Vagina (tissue), 2 donors: ENCODE measurements around the gene COPA. TPM values are rescaled to one million over a fixed set of nuclear protein-coding genes. Genes with fewer than 3 reads are reported as not detected.

Experiments
- DNase-seq, 2 donors: peaks; one replicate each; pipeline ENCODE4 v3.0.0-alpha.2; 2017; ENCODE audit errors: extremely low spot score in 2 of 2
- H3K27ac ChIP-seq: fragments of 200-600 bp; sonication (generic); one replicate; pipeline ENCODE4 v1.5.1; 2019
- H3K27me3 ChIP-seq: fragments of 200-600 bp; sonication (generic); one replicate; pipeline ENCODE4 v1.5.1; 2019
- H3K36me3 ChIP-seq, 2 donors: fragments of 200-600 bp; sonication (generic); one replicate each; pipeline ENCODE4 v1.5.1; 2017 to 2019
- H3K4me1 ChIP-seq: fragments of 200-600 bp; sonication (generic); one replicate; pipeline ENCODE4 v1.5.1; 2019
- H3K4me3 ChIP-seq, 2 donors: fragments of 200-600 bp; sonication (generic); 1 replicate in 1 of 2; 2 replicates in 1 of 2; pipeline ENCODE4 v1.5.1; 2016 to 2019
- H3K9me3 ChIP-seq: fragments of 200-600 bp; sonication (generic); one replicate; pipeline ENCODE4 v1.5.1; 2019
- POLR2A ChIP-seq, 2 donors: fragments of 450-650 bp; IDR thresholded peaks; one replicate each; pipeline ENCODE4 v1.6.1; 2017; ENCODE audit warnings: antibody characterized with exemption in 2 of 2, mild to moderate bottlenecking in 2 of 2, moderate library complexity in 2 of 2
- POLR2AphosphoS5 ChIP-seq, 2 donors: sonication (generic); formaldehyde crosslinking; IDR thresholded peaks; one replicate each; pipeline ENCODE4 v1.9.0; 2017; ENCODE audit warnings: antibody characterized with exemption in 2 of 2, mild to moderate bottlenecking in 2 of 2, low read depth in 1 of 2; ENCODE audit not compliant: insufficient read depth in 1 of 2
- intact Hi-C: fragments of 100-400 bp; cut with DNase I; formaldehyde crosslinking; loops from one replicate; pipeline ENCODE4 v1.15.1; 2023
- total RNA-seq: library from RNA; depleted of rRNA; stranded (reverse); fragments of >200 nt; gene quantifications from one replicate; pipeline ENCODE4 v1.2.3, GENCODE V29; 2016
- TF ChIP-seq, protein P1 (sequence below), 3 experiments: fragments of 450-650 bp in 2 of 3; fragments of 200-600 bp in 1 of 3; sonication (generic) in 1 of 3; IDR thresholded peaks; one replicate each; pipeline ENCODE4 v1.5.1; 2017 to 2019; ENCODE audit warnings: antibody characterized with exemption in 3 of 3, mild to moderate bottlenecking in 2 of 3, moderate library complexity in 2 of 3

COPA gene
- total RNA-seq, 1 donor from 2014 or later: 106 TPM

DNA sequence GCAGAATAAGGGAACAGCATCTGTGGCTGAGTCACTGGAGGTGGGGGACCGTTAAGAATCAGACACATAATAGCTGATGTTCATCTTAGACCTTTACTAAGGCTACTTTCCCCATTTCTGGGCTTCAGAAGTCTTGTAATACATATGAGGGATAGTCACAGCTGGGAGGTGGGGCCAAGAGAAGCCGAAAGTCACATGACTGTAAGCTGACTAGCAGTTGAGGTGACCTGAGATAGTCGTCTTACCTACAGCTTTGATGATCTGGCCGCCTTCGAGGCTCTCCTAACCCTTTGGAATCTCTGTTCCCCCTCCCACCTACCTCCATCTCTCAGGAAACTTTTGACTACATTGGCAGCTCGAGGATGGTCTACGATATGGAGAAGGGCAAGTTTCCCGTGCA, 9.5 kb upstream of the COPA start:
- Histone ChIP-seq H3K9me3 (no peaks in the 10 kb centered on the region), H3K27me3 (no peaks in the 10 kb centered on the region), H3K27ac (no peak overlapping the region), H3K4me1 (no peaks in the 10 kb centered on the region), H3K4me3 (no peak overlapping the region), H3K36me3 (peaks cover 0 to 92% of the 10 kb centered on the region in 2 donors)
- intact Hi-C loops: no loop called here
- DNase-seq: no peak
- TF ChIP-seq POLR2AphosphoS5 (IDR thresholded peaks at IDR 0.05; ENCODE audit: insufficient read depth in 1 of 2, low read depth in 1 of 2): no peak
- TF ChIP-seq, protein P1, sequence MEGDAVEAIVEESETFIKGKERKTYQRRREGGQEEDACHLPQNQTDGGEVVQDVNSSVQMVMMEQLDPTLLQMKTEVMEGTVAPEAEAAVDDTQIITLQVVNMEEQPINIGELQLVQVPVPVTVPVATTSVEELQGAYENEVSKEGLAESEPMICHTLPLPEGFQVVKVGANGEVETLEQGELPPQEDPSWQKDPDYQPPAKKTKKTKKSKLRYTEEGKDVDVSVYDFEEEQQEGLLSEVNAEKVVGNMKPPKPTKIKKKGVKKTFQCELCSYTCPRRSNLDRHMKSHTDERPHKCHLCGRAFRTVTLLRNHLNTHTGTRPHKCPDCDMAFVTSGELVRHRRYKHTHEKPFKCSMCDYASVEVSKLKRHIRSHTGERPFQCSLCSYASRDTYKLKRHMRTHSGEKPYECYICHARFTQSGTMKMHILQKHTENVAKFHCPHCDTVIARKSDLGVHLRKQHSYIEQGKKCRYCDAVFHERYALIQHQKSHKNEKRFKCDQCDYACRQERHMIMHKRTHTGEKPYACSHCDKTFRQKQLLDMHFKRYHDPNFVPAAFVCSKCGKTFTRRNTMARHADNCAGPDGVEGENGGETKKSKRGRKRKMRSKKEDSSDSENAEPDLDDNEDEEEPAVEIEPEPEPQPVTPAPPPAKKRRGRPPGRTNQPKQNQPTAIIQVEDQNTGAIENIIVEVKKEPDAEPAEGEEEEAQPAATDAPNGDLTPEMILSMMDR (IDR thresholded peaks at IDR 0.05): no peak
- no peak for TF ChIP-seq POLR2A (IDR thresholded peaks at IDR 0.05)

DNA sequence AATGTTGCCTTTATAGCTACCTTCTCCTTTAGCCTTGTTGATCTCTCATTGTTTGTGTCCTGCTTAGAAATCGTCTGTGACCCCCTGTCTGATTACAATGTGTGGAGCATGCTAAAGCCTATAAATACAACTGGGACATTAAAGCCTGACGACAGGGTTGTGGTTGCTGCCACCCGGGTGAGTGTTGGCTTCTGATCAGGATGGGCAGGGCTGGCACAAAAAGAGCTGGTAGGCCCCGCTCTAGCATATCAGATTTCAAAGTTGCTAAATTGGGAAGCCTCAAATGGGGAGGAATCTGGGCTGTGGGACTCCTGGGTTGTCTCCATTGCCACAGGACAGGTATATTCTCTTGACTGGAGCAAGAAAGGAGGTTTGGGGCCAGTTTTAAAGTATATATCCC, 8.6 kb upstream of the COPA start:
- no peak for DNase-seq
- no peak overlapping the region for H3K27ac ChIP-seq
- H3K9me3 ChIP-seq: no peaks in the 10 kb centered on the region
- no peaks in the 10 kb centered on the region for H3K4me1 ChIP-seq
- no peak overlapping the region for H3K4me3 ChIP-seq
- H3K36me3 ChIP-seq: peaks cover 0 to 87% of the 10 kb centered on the region in 2 donors
- intact Hi-C loops: no loop called here
- H3K27me3 ChIP-seq: no peaks in the 10 kb centered on the region
- TF ChIP-seq POLR2AphosphoS5 (IDR thresholded peaks at IDR 0.05; ENCODE audit: insufficient read depth in 1 of 2, low read depth in 1 of 2) (no peak), POLR2A (IDR thresholded peaks at IDR 0.05) (no peak)
- TF ChIP-seq, protein P1 (IDR thresholded peaks at IDR 0.05): no peak

DNA sequence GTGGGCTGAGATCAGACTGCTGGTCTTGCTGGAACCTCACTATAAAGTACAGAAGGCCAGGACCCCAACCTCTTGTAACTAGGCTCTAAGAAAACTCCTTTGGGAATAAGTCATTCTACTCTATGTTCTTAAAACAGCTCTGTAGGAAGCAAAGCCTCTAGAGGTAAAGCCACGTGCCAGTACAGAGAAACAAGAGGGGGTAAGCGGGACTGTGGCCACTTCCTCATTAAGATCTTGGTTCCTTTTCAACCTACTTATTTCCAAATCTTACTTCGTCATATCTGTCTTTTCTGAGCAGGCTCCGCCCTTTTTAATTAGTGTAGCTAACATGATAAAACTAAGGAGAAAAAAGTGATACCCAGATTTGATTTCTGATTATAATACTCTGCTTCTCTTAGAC, 3.9 kb upstream of the COPA start:
- intact Hi-C loops: no loop called here
- Histone ChIP-seq H3K9me3 (no peaks in the 10 kb centered on the region), H3K4me3 (no peak overlapping the region), H3K4me1 (peaks cover 19% of the 10 kb centered on the region), H3K36me3 (peaks cover 0 to 47% of the 10 kb centered on the region in 2 donors), H3K27ac (no peak overlapping the region), H3K27me3 (no peaks in the 10 kb centered on the region)
- no peak for DNase-seq
- no peak for TF ChIP-seq POLR2AphosphoS5 (IDR thresholded peaks at IDR 0.05; ENCODE audit: insufficient read depth in 1 of 2, low read depth in 1 of 2)
- TF ChIP-seq, protein P1 (IDR thresholded peaks at IDR 0.05): no peak
- no peak for TF ChIP-seq POLR2A (IDR thresholded peaks at IDR 0.05)

DNA sequence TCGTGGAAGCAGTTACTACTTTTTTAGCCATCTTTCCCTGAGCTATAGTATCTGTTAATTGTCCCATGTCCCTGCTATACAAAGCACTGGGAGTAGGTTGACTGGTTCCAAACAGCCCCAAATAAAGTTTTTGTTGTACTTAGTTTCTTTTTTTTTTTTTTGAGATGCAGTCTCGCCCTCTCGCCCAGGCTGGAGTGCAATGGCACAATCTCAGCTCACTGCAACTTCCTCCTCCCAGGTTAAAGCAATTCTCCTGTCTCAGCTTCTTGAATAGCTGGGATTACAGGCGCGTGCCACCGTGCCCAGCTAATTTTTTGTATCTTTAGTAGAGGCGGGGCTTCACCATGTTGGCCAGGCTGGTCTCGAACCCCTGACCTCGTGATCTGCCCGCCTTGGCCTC, 3.4 kb upstream of the COPA start:
- Histone ChIP-seq H3K36me3 (peaks cover 0 to 42% of the 10 kb centered on the region in 2 donors), H3K4me3 (no peak overlapping the region), H3K27me3 (no peaks in the 10 kb centered on the region), H3K9me3 (no peaks in the 10 kb centered on the region), H3K4me1 (peaks cover 24% of the 10 kb centered on the region), H3K27ac (no peak overlapping the region)
- intact Hi-C loops: no loop called here
- no peak for DNase-seq
- TF ChIP-seq POLR2A (IDR thresholded peaks at IDR 0.05): no peak
- TF ChIP-seq, protein P1 (IDR thresholded peaks at IDR 0.05): no peak
- no peak for TF ChIP-seq POLR2AphosphoS5 (IDR thresholded peaks at IDR 0.05; ENCODE audit: insufficient read depth in 1 of 2, low read depth in 1 of 2)

DNA sequence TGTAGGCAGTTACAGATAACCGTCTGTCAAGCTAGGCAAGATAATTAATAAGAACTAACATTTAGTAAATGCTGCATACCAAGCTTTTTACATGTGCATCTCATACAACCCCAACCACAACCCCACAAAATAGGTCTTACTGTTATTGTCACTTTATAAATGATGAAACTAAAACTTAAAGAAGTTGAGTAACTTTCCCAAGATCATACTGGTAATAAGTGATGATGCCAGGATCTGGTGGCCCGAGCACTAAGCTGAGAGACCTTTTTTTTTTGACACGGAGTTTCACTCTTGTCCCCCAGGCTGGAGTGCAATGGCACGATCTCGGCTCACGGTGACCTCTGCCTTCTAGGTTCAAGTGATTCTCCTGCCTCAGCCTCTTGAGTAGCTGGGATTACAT, 1.9 kb upstream of the COPA start:
- Histone ChIP-seq H3K36me3 (peaks cover 0 to 27% of the 10 kb centered on the region in 2 donors), H3K27ac (no peak overlapping the region), H3K27me3 (no peaks in the 10 kb centered on the region), H3K4me1 (peaks cover 39% of the 10 kb centered on the region), H3K4me3 (no peak overlapping the region), H3K9me3 (no peaks in the 10 kb centered on the region)
- TF ChIP-seq, protein P1 (IDR thresholded peaks at IDR 0.05): no peak
- TF ChIP-seq POLR2AphosphoS5 (IDR thresholded peaks at IDR 0.05; ENCODE audit: insufficient read depth in 1 of 2, low read depth in 1 of 2) (no peak), POLR2A (IDR thresholded peaks at IDR 0.05) (no peak)
- DNase-seq: no peak
- intact Hi-C loops: no loop called here
